NCI-H345 treated with DMSO at 0.1 percent for 48 hours (cell line): Measurements from ENCODE around the gene LIN37.
A peak's percentile ranks its signal among the peaks of the same experiment; 100 is the strongest.

Experiments
- DNase-seq: peaks from one replicate; lab custom pipeline; 2025; ENCODE audit not compliant: unreplicated experiment; lab: John Stamatoyannopoulos, UW

Gene LIN37

DNA sequence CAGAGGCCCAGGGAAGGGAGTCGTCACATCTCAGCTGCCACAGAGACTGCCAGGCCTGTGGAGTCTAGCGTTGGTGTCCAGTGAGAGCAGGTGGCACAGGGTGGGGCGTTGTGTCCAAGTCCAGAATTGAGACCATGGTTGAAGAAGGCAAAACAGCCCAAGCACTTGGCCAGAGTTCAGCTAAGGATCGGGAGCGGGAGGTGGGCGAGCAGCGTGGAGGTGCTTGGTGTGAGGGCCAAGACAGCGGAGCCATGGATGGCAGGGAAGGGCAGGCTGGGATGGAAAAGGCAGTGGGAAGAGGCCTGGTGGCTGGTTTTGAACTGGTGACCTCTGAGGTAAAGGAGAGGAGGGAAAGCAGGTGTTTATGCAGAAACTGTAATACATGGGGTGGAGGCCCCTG lies 14.1 kb upstream of the LIN37 start:
- no peak for DNase-seq

- DNase-seq, result no peak
Measured at GRCh38 chr19:35734889-35735288, 13.5 kb upstream of the LIN37 start.

GRCh38 chr19:35736913-35737886 lies 11.2 kb upstream of the LIN37 start:
- DNase-seq, result no peak

GRCh38 chr19:35738021-35738886 lies 10.1 kb upstream of the LIN37 start:
- DNase-seq, result no peak

DNA sequence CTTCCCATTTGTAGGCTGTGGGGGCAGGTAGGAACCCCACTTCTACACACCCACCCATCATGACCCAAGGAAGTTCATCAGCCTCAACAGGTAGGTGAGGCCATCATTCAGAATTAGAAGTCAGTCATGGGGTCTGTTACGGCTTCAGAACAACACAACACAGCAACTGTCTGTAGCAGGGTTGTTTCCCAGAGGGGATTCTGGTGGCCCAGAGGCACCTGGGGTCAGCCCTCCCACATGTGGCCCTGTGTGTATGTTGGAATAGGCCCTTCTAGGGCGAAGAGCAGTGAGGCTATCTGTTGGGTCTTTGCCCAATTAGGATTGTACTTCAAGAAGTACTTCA lies 9.5 kb upstream of the LIN37 start:
- no peak for DNase-seq

- DNase-seq, result no peak
Measured at GRCh38 chr19:35739275-35740107, 8.9 kb upstream of the LIN37 start.

DNA sequence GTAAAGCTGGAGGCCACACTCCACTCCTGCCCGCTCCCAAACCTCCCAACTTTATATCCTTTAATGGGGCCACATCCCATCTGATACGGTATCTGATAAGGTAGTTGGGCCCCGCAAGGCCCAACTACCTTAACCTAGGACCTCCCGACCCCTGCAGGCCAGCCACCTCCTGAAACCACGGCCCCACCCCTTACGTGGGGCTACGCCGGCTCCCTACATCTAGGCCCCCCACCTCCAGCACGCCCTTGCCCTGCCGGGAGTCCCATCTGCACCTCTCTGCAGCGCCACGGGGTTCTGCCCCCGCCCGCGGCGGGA lies 8.3 kb upstream of the LIN37 start:
- DNase-seq, result no peak

DNA sequence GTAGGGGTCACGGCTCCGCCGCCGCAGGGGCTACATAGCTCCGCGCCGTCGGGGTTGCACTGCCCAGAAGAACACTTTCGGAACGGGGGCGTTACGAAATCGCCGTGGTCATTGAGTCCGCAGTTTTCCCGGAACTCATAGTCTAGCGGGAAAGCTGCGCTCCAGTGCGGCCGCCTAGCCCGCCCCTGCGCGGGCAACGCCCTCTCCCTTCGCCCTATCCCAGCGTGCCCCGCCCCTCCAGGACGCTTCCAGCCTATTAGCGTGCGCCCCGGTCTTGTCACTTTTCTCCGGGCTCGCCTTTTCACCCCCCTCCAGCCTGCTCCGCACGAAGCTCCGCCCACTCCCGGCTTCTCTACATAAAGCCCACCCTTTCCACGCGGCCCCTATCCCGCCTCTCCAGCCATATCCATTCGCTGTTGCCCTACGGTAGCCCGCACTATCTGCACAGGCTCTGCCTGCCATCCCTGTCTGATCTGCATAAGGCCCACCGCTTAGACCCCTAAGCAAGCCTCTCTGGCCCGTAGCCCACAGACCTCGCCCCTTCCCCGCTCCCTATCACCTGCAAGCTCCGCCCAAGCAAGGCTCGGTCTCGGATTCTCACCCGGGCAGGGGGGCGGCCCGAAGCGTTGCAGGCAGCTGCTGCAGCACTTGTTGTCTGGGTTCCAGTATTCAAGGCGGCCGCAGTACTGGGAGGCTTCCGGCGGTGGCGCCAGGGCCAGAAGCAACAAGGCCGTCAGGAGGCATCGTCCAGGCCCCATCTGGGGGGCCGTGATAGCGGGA lies 7.8 kb upstream of the LIN37 start:
- peak; percentile 100 for DNase-seq

GRCh38 chr19:35741203-35741515 lies 7.2 kb upstream of the LIN37 start:
- DNase-seq, result no peak

DNA sequence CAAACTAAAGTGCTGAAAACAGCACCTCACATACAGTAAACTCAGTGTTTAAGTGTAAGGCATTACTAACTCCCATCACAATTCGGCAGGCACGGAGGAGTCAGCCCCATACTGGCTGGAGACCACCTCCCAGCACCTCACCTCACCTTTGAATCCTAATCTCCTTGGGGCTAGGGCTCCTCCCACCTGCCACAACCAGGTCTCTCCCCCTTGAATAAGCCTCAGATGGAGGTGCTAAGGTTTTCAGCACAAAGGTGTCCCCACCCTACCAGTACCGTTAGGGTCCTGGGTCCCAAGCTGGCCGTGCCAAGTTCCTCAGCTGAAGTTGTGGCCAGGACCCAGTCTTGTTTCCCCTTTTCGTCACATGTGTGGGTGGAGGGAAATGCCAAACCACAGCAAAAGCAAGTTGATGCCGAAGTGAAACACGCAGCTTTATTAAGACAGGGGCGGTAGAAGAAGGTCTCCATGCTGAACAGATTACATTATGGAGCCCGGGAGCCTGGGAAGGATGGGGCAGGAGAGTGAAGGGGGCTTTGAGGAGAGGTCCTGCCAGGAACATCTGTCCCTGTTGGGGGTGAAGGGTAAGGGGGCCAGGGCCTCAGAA lies 6.2 kb upstream of the LIN37 start, which contains the start of gene IGFLR1:
Gene IGFLR1 (minus strand): TSS at position 332 of the 604 bp plus-strand sequence. CDS start 1,272 bp downstream, outside the sequence.
- no peak for DNase-seq

DNA sequence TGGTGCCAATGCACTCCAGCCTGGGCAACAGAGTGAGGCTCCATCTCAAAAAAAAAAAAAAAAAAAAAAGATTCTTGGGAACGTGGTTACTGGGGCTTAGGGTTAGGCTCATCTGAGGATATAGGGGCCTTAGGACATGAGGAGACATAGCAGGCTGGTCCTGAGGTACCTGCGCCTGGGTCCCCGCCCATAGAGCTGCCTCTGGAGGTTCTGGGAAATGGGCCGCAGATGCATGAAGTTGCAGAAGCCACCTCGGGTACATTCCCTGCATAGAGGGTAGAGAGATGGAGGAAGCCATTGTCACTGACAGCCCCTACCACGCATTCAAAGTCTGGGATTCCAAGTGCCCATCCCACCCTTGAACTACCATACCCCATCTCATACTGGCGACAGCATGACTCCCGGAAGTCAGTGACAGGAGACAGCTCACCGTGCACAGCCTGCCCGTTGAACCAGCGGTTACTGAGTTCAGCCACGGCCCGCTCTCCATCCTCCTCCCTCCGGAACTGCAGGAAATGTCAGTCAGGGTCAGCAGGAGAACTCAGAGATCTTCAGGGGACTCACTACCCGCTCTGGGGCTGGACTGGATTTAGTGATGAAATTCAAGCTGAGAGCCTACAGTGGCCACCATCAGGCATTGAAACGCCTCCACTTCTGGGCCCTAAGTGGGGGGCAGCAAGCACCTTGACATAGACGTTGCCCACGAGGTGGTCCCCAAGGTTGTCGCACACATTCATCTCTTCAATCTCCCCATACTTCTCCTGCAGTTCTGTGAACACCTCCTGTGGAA lies 4.5 kb upstream of the LIN37 start:
- DNase-seq, result no peak

DNA sequence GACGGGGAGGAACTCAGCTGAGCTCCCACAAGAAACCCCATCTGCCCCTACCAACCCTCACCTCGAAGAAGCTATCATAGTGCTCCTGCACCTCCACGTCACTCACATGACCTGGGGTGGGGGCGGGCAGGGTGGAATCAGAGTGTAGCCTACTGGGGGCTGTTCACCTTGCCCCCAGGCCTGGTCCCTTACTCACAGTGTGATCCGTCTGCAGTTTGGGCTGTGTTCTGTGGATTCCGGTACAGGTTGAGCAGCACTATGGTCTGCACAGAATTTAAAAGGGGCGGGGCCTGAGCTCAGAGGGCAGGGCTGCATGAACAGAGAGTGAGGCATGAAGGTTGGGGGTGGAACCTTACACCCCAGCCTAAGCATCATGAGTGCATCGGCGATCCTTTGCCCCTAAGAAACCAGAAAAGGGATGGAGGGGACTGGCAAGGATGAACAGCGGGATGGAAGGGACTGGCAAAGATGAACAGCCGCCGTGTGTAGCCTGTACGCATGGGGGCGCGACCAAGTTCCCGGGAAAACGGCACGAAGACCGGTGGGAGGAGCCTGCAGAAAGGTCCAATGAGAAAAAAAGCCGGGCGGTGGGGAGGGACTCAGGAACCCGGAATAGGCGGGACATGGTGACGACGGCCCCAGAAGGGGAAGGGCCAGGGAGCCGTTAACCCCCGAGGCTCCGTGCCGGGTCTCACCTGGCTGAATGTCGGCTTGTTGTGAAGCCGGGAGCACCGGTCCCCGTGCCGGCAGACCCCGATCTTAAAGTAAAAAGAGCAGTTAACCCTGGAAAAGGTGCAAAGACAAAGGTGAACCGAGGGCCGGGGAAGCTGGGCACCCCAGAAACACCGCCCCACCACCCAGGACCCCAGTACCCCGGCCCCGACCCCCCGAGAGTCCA lies 3.7 kb upstream of the LIN37 start:
- DNase-seq, result peak; percentile 100

DNA sequence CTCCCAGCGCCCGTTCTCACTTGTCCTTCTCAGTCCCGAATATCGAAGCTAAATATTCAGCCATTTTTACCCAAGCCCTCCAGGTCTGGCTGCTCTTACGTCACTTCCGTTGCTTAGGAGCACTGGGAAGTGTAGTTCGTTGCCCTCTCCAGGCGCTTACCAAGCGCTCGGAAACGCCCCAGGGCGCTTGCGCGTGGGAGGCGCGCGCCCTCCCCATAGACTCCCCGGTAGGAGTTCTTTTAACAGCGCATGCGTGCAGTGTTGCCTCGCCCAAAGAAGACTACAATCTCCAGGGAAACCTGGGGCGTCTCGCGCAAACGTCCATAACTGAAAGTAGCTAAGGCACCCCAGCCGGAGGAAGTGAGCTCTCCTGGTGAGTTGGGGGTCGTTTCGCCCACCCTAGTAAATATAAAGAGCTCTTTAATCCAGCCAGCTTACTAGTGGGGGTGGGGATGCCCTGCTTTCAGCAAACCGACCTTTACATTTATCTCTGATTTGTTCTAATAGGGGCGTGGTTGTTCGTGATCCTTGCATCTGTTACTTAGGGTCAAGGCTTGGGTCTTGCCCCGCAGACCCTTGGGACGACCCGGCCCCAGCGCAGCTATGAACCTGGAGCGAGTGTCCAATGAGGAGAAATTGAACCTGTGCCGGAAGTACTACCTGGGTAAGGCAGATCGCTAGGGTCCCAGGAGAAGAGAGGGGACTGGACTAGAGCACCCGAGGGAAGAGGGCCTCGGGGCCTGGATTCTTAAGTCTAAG lies 2.9 kb upstream of the LIN37 start, which contains the start of the genes PSENEN and U2AF1L4:
Gene PSENEN (plus strand): TSS at position 324 of the 759 bp plus-strand sequence. CDS start 280 bp downstream, at position 604.
Gene U2AF1L4 (minus strand): TSS at position 91 of the 759 bp plus-strand sequence. CDS start 27 bp downstream, at position 64.
- DNase-seq, result peak; percentile 100

DNA sequence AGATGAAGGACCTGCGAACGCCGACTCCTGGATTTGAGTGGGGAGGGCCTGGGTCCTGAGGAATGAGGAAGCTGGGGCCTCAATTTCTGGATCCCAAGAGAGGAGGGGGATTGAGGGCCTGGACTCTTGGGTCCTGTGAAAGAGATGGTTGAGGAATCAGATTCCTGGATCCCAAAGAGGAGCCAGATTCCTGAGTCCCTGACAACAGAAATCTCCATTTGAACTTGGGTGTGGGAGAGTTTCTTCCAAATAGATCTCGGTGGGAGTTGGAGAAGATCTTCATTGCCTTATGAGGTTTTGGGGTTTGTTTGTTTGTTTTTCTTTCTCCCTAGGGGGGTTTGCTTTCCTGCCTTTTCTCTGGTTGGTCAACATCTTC lies 2.3 kb upstream of the LIN37 start:
- no peak for DNase-seq

DNA sequence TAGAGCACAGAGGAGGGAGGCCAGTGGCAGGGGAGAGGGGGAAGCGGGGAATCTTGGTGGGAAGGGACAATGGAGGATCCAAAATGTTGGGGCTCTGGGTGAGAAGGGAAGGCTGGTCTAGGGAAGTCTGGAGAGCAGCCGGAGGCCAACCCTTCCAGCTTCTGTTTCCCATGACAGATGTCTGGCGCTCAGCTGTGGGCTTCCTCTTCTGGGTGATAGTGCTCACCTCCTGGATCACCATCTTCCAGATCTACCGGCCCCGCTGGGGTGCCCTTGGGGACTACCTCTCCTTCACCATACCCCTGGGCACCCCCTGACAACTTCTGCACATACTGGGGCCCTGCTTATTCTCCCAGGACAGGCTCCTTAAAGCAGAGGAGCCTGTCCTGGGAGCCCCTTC lies 1.8 kb upstream of the LIN37 start:
- no peak for DNase-seq

DNA sequence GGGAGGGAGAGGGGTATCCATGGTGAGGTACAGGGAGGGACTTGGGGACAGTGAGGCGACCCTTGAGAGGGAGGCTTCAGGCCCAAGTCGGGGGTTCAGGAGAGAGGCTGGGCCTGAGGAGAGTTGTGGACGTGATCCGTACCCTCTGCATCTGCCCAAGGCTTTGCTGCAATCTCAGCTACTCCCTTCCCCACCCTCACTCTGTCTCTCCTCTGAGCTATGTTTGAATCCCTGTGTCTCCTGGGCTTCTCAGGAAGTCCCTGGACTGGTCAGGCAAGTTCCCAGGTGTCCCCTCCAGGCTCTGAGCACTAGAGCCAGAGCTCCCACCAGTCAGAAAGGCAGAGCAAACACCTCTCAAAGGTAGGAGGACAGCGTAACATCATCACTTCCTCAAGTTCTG lies 1.8 kb downstream of the LIN37 start:
- DNase-seq, result no peak
